Retinal pigment epithelial cell (primary cell): ENCODE results near the gene MAML3.

Source experiments
- DNase-seq: peaks from one replicate; pipeline ENCODE4 v3.0.0-alpha.2; 2010; ENCODE audit warnings: low read depth
- H3K4me3 ChIP-seq: 2 replicates; pipeline ENCODE4 v1.5.1; 2011; ENCODE audit warnings: mild to moderate bottlenecking, low read length, control low read depth, moderate library complexity
- CTCF ChIP-seq: conservative IDR thresholded peaks from 2 replicates; pipeline ENCODE4 v1.5.1; 2011; ENCODE audit warnings: low read depth, low read length, control low read depth, inconsistent platforms

MAML3 gene

DNA sequence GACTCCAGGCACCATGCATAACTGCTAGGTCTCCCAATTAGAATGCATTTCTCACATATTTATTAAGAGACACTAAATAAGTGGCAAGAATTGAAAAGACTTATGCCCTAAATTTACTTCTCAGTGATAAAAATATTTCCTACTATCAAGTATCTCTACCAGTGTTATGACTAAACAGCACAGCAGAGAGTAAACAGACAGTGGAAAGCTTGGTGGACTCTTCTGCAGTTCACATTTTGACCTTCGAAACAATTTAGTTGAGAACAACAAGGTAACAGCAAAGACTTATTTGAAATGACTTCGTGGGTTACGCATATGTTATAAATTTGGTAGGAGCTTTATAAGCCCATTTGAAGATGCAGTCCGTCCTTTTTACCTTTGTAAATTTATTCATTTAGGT, 16.3 kb upstream of the MAML3 start:
- no peak overlapping the region for H3K4me3 ChIP-seq
- DNase-seq: no peak
- TF ChIP-seq CTCF: no peak

DNA sequence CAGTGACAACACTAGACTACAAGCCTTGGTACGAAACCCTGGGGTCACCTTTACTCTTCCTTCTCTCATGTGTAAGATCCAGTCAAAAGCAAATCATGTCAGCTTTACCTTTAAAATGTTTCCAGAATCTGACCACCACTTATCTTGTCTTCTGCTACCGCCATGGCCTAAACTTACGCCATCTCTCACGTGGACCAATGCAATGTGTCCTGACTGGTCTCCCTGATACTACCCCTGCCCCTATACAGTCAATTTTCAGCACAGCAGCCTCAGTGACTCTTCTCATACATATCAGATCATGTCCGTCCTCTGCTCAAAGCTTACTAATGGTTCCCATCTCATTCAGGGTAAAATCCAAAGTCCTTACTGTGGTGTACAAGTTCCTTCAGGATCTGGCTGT, 15.0 kb upstream of the MAML3 start:
- no peak overlapping the region for H3K4me3 ChIP-seq
- no peak for TF ChIP-seq CTCF
- no peak for DNase-seq

DNA sequence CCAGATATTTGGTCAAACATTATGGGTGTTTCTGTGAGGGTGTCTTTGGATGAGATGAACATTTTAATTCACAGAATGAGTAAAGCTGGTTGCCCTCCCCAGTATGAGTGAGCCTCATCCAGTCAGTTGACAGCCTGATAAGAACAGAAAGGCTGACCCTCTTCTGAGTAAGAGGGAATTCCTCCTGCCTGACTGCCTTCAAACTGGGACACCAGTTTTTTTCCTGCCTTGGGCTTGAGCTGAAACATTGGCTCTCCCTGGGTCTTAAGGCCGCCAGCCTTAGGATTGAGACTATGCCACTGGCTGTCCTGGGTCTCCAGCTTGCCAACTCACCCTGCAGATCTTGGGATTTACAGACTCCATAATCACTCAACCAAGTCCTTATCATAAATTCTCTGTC, 14.5 kb upstream of the MAML3 start:
- H3K4me3 ChIP-seq: no peak overlapping the region
- TF ChIP-seq CTCF: no peak
- DNase-seq: no peak

GRCh38 chr4:140163029-140163810, 9.2 kb upstream of the MAML3 start:
- H3K4me3 ChIP-seq: no peak overlapping the region
- DNase-seq: no peak
- no peak for TF ChIP-seq CTCF

- no peak overlapping the region for H3K4me3 ChIP-seq
- TF ChIP-seq CTCF: no peak
- no peak for DNase-seq
Observed at GRCh38 chr4:140162596-140162995, 8.6 kb upstream of the MAML3 start.

DNA sequence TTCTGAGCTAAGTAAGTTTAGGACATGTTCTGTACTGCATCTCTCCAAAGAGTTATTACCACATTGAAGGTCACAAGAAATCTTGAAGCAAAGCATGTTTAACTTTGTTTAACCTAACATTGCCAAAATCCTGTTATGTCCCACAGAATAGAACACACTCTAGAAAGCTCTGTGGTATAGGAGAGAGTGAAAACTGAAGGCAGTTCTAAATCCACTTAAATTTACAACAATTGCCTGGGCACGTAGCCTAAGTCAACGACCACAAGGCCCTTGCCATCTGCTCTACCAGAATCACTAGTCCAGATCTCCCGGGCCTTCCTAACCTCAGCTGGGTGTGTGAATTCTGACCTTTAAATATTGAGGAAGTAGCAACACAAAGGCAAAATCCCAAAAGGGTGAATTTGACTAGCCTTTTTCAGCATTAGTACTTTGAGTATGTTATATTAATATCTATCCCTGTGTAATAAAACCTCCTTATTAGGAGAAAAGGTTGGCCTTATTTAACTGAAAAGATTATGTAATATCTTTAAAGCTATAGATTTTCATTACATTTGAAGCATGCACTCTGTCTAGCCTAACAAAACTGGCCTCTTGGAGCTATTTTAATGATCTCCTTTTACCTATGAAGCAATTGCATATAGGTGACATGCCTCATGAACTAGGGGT, 4.5 kb upstream of the MAML3 start:
- DNase-seq: no peak
- no peak for TF ChIP-seq CTCF
- H3K4me3 ChIP-seq: no peak overlapping the region

DNA sequence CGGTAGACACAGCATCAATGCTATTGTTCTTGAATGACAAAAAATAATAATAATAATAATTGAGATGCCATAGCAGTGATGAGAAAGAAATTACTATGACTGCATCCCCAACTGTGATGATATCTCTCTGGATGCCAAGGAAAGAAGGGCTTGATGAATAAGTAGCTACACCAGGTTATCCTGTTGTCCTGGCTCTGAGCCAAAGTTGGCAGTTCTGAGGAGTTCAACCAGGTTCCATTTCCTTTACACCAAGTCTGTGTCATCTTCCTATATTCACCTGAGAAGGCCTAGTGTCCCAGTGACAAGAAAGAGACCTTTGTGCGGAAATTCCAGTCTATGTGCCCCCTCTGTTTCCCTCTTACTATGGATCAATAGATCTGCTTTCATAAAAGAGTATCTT, 3.4 kb upstream of the MAML3 start:
- DNase-seq: no peak
- TF ChIP-seq CTCF: no peak

More for the DNA sequence above, 3.4 kb upstream of the MAML3 start:
- H3K4me3 ChIP-seq: no peak overlapping the region
